ENCODE measurements around the gene ADORA2A.
A peak's percentile ranks its signal among the peaks of the same experiment; 100 is the strongest.

The ADORA2A gene

DNA sequence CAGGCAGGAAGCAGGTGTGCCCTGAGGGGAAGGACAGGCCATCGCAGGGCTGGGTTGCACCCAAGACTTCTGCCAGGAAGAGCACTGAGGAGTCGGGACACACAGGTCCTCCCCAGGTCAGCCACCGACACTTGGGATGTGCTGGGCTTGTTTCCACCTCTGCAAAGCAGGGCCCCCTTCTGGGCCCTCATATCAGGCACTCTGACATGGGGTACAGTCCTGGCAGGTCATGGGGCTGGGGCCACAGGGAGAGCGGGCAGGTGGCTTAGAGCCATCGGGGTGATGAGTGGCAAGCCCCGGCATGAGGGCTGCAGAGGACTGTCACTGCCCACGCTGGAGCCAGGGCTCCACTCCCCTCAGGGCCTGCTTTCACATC is 7.9 kb upstream of the ADORA2A start:
- DNase-seq, result no peak

DNA sequence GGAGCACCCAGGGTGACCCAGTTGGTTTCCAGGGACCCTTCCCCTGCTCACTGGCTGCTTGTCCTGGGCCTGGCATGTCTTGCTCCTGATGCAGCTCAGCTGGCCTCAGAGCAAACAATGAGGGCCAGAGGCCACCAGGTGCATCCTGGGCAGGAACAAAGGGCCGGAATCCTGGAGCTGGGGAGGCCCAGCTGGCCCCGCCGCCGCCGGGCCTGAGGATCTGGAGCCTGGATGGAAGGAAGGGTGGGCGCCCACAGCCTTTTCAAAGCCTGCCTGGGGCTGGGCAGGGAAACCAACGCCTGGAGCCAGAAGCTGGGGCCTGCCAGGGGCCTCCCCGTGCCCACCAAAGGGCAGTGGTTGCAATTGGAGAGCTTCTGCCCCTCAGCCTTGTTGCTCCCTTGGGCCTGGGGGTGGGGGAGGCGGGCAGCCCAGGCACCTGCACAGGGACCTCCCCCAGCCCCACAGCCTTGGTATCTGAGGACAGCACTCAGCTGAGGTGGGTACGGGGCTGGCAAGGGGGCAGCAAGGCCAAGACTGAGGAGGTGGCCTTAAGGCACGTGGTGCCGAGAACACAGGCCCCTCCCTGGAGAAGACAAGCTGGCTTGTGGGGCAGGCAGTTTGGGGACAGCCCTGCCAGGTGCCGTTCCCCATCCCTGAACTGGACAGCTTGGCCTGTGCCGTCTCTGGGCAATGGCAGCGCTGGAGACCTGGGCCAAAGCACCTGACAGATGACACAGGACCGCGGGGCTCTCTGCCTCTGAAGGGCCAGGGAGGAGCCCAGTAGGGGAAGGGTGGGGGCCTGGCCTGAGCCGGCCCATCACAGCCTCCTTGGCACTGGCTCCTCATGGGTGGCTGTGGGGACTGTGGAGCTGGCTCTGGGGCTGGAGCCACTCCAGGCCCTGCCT is 7.1 kb upstream of the ADORA2A start:
- no peak for DNase-seq

DNA sequence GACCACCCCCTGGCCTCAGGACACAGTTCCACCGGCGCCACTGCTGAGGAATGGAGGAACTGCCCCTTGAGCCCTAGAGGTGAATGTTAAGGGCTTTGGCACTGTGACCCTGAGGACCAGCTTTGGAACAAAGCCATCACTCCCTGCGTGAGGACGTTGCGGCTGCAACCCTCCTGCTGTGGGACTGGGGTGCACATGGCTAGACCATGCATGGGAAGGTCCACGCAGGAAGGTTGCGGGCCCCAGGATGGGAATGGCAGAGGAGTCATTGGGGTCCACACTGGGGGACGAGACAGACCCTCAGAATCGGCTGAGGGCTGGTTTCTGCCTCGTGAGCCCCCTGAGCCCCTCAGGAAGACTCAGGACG is 6.4 kb upstream of the ADORA2A start:
- no peak for DNase-seq

DNA sequence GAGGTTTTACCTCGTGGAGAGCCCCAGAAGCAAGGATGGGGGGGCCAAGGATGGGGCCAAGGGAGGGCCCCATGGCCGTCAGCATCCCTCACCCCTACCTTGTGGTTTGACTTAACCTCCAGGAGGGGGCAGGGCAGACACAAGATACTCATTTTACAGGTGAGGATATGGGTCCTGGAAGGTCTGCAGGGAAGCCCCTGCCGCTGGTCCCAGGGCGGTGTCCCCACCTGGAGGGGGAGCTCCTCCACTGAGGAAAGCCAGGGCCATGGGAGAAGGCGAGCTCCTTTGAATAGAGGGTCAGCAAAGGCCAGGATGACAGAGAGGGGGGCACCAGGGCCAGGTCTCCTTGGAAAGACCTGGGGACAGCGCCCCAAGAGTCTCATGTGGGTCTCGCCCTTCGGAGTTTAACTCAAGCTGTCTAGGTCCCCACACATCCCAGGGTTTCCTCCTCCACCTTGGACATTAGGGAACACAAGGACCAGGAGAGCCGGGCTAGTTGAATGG is 5.9 kb upstream of the ADORA2A start:
- DNase-seq, result no peak

DNA sequence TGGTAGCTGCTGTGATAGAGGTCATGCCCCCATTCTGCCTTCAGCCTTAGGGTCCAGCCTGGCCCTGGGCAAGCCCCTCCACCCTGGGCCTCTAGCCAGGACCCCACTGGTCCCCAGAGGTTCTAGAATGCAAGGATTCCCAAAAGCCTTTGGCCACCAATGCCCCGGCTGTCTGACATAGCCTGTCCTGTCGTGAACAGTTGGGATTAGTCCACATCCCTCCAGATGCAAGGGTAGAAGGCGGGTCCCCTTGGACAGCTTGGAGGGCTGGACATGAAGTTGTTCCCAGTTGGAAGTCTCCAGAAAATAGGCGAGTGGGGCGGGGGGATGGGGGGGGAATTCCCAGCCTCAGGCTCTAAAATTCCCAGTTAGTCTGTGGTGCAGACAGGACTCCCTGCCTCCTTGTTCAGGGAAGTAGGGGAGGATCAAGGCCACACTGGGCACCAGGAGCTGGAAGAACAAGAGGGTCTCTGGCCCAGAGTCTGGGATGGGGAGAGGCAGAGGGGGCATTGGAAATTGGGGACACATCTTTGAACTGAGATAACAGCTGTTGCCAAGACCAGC is 5.2 kb upstream of the ADORA2A start:
- no peak for DNase-seq

DNA sequence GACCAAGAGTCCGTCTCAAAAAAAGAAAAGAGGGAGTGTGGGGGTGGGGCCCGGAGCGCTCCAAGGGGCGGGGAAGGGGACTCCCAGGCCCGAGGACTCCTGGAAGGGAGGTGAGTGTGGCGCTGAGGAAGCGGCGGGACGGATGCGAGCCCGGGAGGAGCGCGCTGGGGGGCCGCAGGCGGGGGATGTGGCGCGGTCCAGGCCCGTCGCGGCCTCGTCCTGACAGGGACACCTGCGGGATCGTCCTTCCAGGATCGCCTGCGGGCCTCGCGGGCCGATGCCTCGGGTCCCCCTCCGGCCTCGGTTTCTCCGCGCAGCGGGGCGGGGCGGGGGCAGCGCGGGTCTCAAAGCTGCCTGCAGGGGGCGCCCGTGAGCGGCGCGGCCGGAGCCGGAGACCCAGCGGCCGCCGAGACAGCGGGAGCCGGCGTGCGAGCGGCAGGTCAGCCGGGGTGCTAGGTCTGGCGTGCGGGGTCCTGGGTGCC is 3.8 kb upstream of the ADORA2A start:
- DNase-seq, result peak; percentile 64

DNA sequence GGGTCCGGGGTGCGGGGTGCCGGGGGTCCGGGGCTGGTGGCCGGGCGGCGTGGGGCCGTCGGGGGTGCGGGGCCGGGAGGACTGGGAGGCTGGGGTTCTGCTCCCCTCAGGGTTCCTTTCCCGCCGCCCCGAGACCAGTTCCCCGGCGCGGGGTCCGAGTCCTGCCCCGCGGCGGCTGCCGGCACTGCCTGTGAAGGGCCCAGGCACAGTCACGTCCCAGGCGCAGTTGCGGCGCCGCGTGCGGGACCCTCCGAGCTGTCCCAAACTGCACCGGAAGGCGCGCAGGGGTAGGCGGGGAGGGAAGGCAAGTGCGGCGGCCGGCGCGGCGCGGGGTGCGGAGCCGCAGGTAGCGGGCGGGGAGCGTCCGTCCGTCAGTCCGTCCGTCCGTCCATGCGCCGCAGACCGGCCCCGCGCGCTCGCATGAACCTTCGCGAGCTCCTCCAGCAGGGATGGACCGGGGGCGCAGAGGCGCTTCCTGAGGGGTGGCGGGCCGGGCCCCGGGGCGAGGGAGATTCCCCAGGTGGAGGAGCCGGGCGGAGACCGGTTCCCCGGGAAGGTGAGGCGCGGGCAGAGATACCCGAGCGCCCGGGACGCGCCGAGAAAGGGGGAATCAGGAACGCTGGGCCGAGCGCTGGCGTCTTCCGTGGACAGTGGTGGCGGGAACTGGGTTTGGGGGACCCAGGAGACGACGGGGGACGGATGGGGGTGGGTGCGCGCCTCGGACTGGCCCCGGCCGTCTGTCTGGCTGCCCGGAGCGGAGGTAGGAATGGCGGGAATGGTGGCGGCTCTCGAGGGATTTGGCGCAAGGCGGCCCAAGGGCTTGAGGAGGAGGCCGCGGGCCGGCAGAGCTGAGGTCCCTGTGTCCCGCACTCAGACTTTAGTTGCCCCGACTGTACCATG is 3.1 kb upstream of the ADORA2A start:
- no peak for DNase-seq

DNA sequence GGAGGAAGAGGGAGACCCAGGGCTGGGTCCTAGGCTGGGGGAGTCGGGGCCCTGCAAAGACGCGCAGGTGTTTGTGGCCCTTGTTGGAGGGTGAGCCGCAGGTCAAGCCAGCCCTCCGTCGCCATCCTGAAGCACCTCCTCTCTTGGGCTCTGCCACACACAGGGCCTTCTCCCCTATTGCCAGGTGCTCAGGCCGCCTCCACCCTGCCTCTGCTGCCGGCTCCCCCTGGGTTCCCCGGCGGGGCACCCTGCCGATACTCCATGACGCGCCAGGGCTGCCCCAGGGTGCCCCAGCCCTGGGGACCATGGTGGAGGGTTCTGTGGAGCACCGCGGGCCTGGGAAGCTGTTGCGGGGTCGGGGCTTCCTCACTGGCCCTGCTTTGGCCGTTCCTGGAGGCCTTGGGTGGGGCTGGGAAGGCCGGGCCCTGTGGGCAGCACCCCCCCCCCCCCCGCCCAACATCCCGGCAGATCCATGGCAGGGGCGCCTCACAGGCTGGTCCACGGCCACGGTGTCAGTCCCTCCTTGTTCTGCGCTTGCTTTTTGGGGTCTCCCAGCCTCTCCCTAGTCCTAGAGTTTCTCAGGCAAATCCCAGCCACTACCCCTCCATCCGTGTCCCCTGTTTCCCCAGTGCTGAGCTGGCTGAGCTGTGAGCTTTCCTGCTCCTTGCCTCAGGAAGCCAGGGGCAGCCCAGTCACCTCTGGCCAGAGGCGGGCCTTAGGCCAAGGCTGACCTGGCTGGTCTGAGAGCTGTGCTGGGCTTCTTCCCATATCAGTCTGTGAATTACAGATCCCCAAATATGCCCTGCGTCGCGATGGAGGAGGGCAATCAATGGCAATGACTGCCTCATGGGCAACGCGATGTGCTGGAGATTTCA is 2.3 kb upstream of the ADORA2A start:
- DNase-seq, result no peak

DNA sequence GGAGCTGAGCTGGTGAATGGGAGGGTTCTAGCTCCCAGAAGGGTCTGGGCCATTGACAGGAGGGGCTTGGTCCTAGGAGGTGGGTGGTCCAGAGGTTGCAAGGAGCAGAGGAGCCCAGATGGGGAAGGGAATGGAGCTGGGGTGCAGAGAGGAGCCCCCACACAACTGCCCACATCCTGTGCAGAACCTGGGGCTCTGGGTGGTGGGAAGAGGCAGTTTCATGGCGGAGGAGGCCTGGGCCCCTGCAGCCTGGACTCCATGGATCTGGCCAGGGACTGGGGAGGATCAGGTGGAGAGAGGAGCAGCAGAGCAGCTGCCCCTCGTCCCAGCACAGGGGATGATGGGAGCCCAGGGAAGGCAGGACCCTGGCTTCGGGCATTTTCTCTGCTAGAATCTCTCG is 963 bp upstream of the ADORA2A start:
- DNase-seq, result no peak

DNA sequence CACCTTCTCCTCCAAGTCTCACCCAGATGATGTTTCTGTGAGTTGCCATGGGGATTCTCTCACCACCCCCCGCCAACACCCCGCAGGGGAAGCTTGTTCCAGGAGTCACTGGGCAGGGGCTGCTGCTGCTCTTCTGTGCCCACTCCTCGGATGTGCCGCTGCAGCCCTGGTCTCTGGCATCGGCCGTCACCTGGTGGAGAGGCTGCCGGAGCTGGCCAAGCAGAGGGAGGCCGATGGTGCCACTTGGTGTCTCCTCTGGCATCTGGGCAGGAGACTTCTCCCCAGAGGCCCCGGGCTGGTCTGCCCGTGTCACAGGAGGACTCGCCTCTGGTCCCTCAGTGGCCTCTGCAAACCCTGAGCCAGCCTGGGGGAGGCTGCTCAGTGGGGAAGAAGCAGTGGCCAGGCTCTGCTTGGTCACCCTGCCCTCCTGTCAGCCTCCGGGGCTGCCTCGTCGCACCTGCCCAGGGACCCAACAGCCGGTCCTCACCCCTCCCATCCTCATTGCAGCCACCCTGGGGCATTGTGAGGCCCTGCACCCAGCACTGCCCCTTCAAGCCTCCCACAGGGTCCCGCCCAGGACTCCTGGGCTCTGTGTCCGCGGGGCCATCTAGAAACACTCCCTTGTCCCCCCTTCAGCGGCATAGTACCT is 424 bp upstream of the ADORA2A start:
- DNase-seq, result no peak

DNA sequence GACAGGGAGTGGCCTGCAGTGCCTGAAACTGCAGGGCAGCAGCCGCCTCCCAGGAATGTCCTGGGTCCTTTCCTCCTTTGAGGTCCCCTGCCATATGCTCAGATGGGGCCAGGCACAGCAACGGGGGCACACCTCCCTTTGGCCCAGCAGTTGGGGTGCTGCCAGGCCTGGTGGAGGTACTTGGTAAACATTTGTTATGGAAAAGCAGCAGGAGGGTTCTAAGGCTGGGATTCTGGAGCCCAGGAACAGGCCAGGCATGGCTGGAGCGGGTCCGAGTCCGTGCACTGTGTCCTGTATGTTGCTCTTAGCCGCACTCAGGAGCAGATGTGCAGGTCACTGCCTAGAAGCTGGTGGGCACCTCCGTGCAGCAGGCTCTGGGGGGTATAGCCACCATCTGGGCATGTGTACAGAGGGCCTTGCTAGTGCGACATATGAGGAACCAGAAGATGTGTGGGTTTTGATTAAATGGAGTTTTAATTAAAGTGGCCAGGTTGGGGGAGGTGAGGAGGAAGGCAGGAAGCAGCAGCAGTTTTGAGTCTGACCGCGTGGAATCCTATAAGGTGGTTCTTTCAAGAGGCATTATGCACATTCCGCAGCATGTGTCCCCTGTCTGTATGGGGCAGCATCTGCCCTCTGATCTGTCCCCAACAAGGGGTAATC is 1.5 kb downstream of the ADORA2A start:
- peak; percentile 20 for DNase-seq

DNA sequence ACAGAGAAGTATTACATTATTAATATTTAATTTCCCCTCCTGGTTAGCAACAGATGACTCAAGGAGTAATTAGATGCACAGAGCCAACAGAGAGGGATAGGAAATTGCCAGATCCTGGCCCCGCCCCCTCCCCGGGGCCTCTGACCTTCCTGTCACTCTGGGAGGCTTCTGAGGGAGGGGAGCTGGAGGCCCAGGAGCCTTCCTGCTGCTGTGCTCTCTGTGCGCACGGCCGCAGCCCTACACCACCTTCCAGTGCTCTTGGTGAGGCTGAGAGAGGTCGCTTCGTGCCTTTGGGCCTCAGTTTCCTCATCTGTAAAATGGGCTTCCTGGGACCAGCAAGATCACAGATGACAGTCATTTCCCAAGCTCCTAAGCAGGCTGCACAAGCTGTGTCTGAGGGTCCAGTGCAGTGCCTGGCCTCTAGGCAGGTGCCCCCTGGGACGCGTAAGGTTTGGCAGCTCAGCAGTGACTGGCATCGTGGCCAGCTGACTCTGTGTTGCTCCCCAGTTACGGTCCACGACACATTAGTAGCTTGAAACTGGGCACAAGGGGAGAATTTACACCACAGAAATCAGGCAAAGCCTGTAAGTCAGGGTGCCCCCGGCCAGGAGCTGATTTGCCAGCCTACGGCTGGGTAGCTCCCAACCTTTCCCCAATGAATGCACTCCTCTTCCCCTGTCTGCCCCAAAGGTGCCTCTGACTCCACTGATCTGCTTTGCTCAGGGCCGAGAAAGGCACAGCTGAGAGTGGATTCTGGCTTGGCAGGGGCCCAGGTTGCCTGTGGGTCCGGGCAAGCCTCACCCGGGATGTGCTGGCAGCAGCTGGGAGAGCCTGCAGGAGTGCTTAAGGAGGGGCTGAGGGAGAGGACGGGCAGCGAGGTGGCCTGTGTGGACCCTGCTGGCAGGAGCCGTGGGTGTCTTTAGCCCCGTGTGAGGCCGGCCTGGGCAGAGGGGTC is 2.3 kb downstream of the ADORA2A start:
- peak; percentile 86 for DNase-seq

DNA sequence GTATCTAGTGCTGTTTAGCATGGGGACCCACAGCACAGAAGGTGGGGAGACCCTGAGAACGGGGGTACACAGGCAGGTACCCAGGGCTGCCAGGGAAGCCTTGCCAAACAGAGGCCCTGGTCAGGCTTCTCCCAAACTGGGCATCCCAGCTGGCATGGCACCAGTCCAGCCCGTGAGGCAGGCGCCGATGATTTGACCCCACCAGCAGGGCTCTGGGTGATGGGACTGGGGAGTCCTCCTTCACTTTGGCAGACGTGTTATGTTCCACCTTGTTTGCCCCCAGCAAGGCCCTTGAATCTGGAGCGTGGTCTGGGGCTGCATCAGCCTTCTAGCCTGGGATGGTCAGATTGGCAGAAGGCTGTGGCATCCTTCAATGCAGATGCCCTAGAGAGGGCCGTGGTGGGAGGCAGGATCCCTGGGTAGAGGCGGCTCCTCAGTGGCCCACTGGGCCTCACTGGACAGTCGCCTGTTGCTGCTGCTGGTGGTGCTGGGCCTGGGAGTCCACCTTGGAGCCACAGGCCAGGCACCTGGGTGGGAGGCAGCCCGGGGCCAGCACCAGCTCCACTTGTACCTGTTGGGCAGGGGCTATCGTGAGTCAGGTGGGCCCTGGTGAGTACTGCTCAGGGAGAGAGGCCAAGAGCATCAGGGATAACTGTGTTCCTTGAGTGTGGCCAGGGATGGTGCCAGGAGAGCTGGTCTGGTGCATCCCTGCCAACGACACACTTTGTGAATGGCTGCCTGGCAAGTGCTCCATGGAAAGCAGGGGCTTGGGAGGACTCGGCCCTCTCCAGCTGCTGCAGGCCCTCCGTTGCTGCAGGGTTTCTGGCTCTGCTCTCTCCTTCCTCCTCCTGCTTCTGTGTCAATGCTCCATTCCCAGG is 3.3 kb downstream of the ADORA2A start:
- DNase-seq, result no peak

DNA sequence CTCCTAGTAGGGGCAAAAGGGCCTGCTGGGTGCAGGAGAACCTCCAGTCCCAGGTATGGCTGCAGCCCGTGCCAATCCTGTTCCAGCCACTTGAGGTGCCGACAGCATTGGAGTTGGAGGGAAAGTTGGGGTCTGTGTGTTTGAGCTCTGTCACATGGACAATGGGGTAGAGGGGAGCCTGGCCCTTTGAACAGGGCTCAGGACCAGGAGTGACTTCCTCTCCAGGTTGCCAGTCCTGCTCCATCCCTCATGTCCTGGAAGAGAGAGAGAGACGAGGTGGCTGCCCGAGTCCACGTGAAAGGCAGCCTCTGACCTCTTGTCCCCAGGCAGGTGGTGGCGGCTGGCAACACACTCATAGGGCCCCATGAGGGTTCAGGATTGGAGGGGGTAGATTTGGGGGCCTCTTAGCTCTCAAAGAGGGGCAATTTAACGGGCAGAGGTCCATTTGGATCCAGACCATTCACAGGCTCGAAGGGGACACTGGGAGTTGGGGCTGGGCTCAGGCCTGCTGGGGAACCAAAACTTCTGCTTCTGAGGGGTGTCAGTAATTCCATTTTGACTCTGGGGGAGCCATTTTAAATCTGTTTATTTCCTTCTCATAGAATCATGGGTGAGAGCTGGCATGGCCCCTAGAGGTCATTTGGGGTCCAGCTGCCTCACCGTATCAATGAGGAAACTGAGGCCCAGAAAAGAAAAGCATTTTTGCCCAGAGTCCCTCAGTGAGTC is 4.1 kb downstream of the ADORA2A start:
- no peak for DNase-seq

DNA sequence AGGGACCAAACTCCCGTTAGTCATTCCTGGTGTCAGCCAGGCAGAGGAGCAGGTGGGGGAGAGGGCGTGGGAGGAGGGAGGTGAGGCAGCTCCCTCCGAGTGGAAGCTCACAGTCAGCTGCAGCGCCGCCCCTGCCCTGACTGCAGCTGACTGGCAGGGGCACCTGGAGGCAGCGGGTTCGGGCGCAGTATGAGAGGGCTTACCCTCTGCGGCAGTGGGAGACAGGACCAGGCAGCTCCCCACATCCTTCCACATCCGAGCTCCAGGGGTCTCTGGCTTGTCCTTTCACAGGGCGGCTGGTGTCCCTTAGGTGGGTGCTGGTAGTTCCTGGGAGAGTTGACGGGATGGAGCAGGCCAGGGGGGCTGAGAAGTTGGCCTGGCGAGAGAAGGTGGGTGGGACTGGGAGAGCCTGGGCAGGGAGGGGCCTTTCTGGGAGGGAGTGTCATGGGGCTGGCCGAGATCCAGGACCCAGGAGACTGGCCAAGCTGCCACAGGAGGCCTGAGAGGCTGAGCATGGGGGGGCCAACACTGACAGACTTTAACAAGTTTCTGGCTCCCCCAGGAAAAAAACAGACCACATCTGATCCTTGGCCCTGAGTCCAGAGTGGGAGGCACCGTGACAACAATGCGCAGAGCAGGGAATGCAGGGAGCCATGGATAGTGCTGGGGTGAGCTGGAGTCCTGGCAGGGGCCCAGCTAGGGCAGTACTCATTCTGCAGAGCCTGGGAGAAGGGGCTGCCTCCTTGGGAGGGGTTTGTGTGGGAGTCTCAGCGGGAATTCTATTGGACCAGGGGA is 4.9 kb downstream of the ADORA2A start:
- DNase-seq, result no peak

DNA sequence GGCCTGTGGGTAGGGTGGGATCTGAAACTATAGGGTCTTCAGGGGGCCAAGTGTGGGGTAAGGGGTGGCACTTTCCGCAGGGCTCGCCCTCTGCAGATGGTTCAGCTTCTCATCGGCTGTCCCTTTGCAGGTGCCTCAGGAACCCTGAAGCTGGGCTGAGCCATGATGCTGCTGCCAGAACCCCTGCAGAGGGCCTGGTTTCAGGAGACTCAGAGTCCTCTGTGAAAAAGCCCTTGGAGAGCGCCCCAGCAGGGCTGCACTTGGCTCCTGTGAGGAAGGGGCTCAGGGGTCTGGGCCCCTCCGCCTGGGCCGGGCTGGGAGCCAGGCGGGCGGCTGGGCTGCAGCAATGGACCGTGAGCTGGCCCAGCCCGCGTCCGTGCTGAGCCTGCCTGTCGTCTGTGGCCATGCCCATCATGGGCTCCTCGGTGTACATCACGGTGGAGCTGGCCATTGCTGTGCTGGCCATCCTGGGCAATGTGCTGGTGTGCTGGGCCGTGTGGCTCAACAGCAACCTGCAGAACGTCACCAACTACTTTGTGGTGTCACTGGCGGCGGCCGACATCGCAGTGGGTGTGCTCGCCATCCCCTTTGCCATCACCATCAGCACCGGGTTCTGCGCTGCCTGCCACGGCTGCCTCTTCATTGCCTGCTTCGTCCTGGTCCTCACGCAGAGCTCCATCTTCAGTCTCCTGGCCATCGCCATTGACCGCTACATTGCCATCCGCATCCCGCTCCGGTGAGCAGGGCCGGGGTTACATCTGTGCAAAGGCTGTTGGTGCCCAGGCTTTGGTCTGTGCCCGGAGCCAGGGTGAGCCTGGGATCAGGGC is 5.8 kb downstream of the ADORA2A start:
- no peak for DNase-seq
